Measurements from ENCODE around the gene G3BP1. TPM values are rescaled to one million over a fixed set of nuclear protein-coding genes. Genes with fewer than 3 reads are reported as not detected.
A peak's percentile ranks its signal among the peaks of the same experiment; 100 is the strongest.

G3BP1 gene
- total and polyA plus RNA-seq, 4 experiments from 2014 or later, result 178 to 193 (median 189) TPM

- H3K4me3 ChIP-seq (ENCODE audit: low read length in 2 of 2), result no peak overlapping the region
- no peak overlapping the region for H3K27ac ChIP-seq (ENCODE audit: low read depth, low read length)
- no peak overlapping the region for H3K27ac Mint-ChIP-seq
- CTCF ChIA-PET (ENCODE audit: partially characterized antibody), result interaction anchor here (1.3 kb wide), 1 partner anchor 34 kb away, joined by 3 read pairs; no protein-coding TSS in a partner anchor
- no peak for DNase-seq
- peaks cover 2 to 6% (median 4%) of the 10 kb centered on the region in 4 donors for H3K4me1 Mint-ChIP-seq
- no peaks in the 10 kb centered on the region for H3K9me3 Mint-ChIP-seq
- H3K27me3 ChIP-seq (ENCODE audit: insufficient read depth, low read length), result no peaks in the 10 kb centered on the region
- H3K9me3 ChIP-seq (ENCODE audit: control insufficient read depth in 1 of 2, low read length in 2 of 2), result no peaks in the 10 kb centered on the region
- H3K36me3 Mint-ChIP-seq, result no peaks in the 10 kb centered on the region
- H3K36me3 ChIP-seq (ENCODE audit: insufficient read depth, low read length), result no peaks in the 10 kb centered on the region
- no peak overlapping the region for H3K4me3 Mint-ChIP-seq
- H3K27me3 Mint-ChIP-seq, result no peaks in the 10 kb centered on the region
- intact Hi-C loops (cut with micrococcal nuclease), result no loop called here
- POLR2A ChIA-PET (ENCODE audit: partially characterized antibody), result no interaction called here
- peaks cover 7% of the 10 kb centered on the region for H3K4me1 ChIP-seq (ENCODE audit: insufficient read depth, low read length)
These were observed 7.0 kb upstream of the G3BP1 start for GRCh38 chr5:151764801-151765200.

- Mint-ChIP-seq H3K27me3 (no peaks in the 10 kb centered on the region), H3K4me3 (no peak overlapping the region), H3K9me3 (no peaks in the 10 kb centered on the region), H3K27ac (peak overlapping the region in 1 of 7 donors; percentile 39), H3K4me1 (peaks cover 5 to 10% (median 8%) of the 10 kb centered on the region in 4 donors), H3K36me3 (no peaks in the 10 kb centered on the region)
- Histone ChIP-seq H3K9me3 (ENCODE audit: control insufficient read depth in 1 of 2, low read length in 2 of 2) (no peaks in the 10 kb centered on the region), H3K4me1 (ENCODE audit: insufficient read depth, low read length) (peaks cover 16% of the 10 kb centered on the region), H3K4me3 (ENCODE audit: low read length in 2 of 2) (no peak overlapping the region), H3K27me3 (ENCODE audit: insufficient read depth, low read length) (no peaks in the 10 kb centered on the region), H3K36me3 (ENCODE audit: insufficient read depth, low read length) (no peaks in the 10 kb centered on the region), H3K27ac (ENCODE audit: low read depth, low read length) (no peak overlapping the region)
- CTCF ChIA-PET (ENCODE audit: partially characterized antibody), result interaction anchor here (1.2 kb wide), 1 partner anchor 26 kb away, joined by 4 read pairs; no protein-coding TSS in a partner anchor
- no peak for DNase-seq
- intact Hi-C loops (cut with micrococcal nuclease), result no loop called here
- POLR2A ChIA-PET (ENCODE audit: partially characterized antibody), result interaction anchor here (8.4 kb wide), 1 partner anchor 7 kb away, joined by 214 read pairs; the partner anchor contains the start of gene ATOX1
These were observed 4.8 kb upstream of the G3BP1 start for GRCh38 chr5:151766975-151767374.

GRCh38 chr5:151770383-151771258, 1.1 kb upstream of the G3BP1 start:
- H3K36me3 ChIP-seq (ENCODE audit: insufficient read depth, low read length), result no peaks in the 10 kb centered on the region
- H3K36me3 Mint-ChIP-seq, result peaks cover 0 to 16% of the 10 kb centered on the region in 2 donors
- ChIA-PET POLR2A (ENCODE audit: partially characterized antibody) (interaction anchor here (0.6 to 8.4 kb wide), 26 partner anchors 11 to 692 kb away, joined by 3 to 214 read pairs (median 8); partner anchors contain the start of genes ATOX1, GM2A and SLC36A1), CTCF (ENCODE audit: partially characterized antibody) (interaction anchor here (0.6 to 2.9 kb wide), 19 partner anchors 9 to 578 kb away, joined by 3 to 21 read pairs (median 4); partner anchors contain the start of genes ATOX1 and SLC36A1)
- H3K27me3 ChIP-seq (ENCODE audit: insufficient read depth, low read length), result no peaks in the 10 kb centered on the region
- peak overlapping the region; percentile 92 for H3K27ac ChIP-seq (ENCODE audit: low read depth, low read length)
- intact Hi-C loops (cut with micrococcal nuclease), result loop anchor here (1.0 to 5.0 kb wide), 9 partner anchors 12 to 1413 kb away; partner anchors contain the start of genes ANXA6, ATOX1, SLC36A1 and TCOF1
- peak overlapping the region in 7 of 8 donors; percentile 70 to 74 (median 74) for H3K4me3 Mint-ChIP-seq
- no peaks in the 10 kb centered on the region for H3K9me3 ChIP-seq (ENCODE audit: control insufficient read depth in 1 of 2, low read length in 2 of 2)
- no peaks in the 10 kb centered on the region for H3K9me3 Mint-ChIP-seq
- H3K4me1 Mint-ChIP-seq, result peaks cover 24 to 43% (median 32%) of the 10 kb centered on the region in 4 donors
- H3K27me3 Mint-ChIP-seq, result no peaks in the 10 kb centered on the region
- peak in 1 of 5 donors; percentile 42 for DNase-seq
- H3K27ac Mint-ChIP-seq, result peak overlapping the region in 4 of 7 donors; percentile 78 to 91 (median 89)
- H3K4me3 ChIP-seq (ENCODE audit: low read length in 2 of 2), result peak overlapping the region; percentile 40 to 59
- H3K4me1 ChIP-seq (ENCODE audit: insufficient read depth, low read length), result peaks cover 43% of the 10 kb centered on the region

- H3K27ac Mint-ChIP-seq, result peak overlapping the region in 6 of 7 donors; percentile 12 to 96 (median 88)
- CTCF ChIA-PET (ENCODE audit: partially characterized antibody), result interaction anchor here (0.6 to 2.9 kb wide), 13 partner anchors 13 to 519 kb away, joined by 3 to 21 read pairs (median 4); partner anchors contain the start of genes ATOX1 and GM2A
These were observed 483 bp downstream of the G3BP1 start for GRCh38 chr5:151772029-151772845.

GRCh38 chr5:151772846-151773561, 1.2 kb downstream of the G3BP1 start:
- Mint-ChIP-seq H3K4me3 (peak overlapping the region; percentile 85 to 96 (median 94)), H3K9me3 (no peaks in the 10 kb centered on the region), H3K36me3 (peaks cover 15 to 34% of the 10 kb centered on the region in 2 donors), H3K4me1 (peaks cover 42 to 66% (median 53%) of the 10 kb centered on the region in 4 donors), H3K27me3 (no peaks in the 10 kb centered on the region), H3K27ac (peak overlapping the region in 6 of 7 donors; percentile 12 to 96 (median 88))
- H3K4me3 ChIP-seq (ENCODE audit: low read length in 2 of 2), result peak overlapping the region; percentile 57 to 76
- POLR2A ChIA-PET (ENCODE audit: partially characterized antibody), result interaction anchor here (0.5 to 8.4 kb wide), 14 partner anchors 11 to 1072 kb away, joined by 3 to 214 read pairs (median 4); partner anchors contain the start of genes ATOX1 and RBM22
- peaks cover 65% of the 10 kb centered on the region for H3K4me1 ChIP-seq (ENCODE audit: insufficient read depth, low read length)
- intact Hi-C loops (cut with micrococcal nuclease), result loop anchor here (5.0 kb wide), 2 partner anchors 616 to 1321 kb away; partner anchors contain the start of gene ANXA6
- no peaks in the 10 kb centered on the region for H3K27me3 ChIP-seq (ENCODE audit: insufficient read depth, low read length)
- H3K36me3 ChIP-seq (ENCODE audit: insufficient read depth, low read length), result peaks cover 9% of the 10 kb centered on the region
- H3K9me3 ChIP-seq (ENCODE audit: control insufficient read depth in 1 of 2, low read length in 2 of 2), result no peaks in the 10 kb centered on the region
- DNase-seq, result peak in 1 of 5 donors; percentile 47
- H3K27ac ChIP-seq (ENCODE audit: low read depth, low read length), result peak overlapping the region; percentile 82
- CTCF ChIA-PET (ENCODE audit: partially characterized antibody), result interaction anchor here (0.6 to 2.2 kb wide), 5 partner anchors 16 to 520 kb away, joined by 3 to 7 read pairs (median 4); partner anchors contain the start of gene GM2A

More at GRCh38 chr5:151772029-151772845, 483 bp downstream of the G3BP1 start:
- Mint-ChIP-seq H3K9me3 (no peaks in the 10 kb centered on the region), H3K4me3 (peak overlapping the region; percentile 85 to 96 (median 94)), H3K27me3 (no peaks in the 10 kb centered on the region), H3K4me1 (peaks cover 34 to 59% (median 45%) of the 10 kb centered on the region in 4 donors), H3K36me3 (peaks cover 7 to 27% of the 10 kb centered on the region in 2 donors)
- peak overlapping the region; percentile 57 to 76 for H3K4me3 ChIP-seq (ENCODE audit: low read length in 2 of 2)
- H3K27ac ChIP-seq (ENCODE audit: low read depth, low read length), result peak overlapping the region; percentile 82
- peaks cover 5% of the 10 kb centered on the region for H3K36me3 ChIP-seq (ENCODE audit: insufficient read depth, low read length)
- H3K9me3 ChIP-seq (ENCODE audit: control insufficient read depth in 1 of 2, low read length in 2 of 2), result no peaks in the 10 kb centered on the region
- POLR2A ChIA-PET (ENCODE audit: partially characterized antibody), result interaction anchor here (0.7 to 8.4 kb wide), 24 partner anchors 9 to 1771 kb away, joined by 3 to 214 read pairs (median 8); partner anchors contain the start of genes ATOX1, GM2A, HMGXB3 and RBM22
- intact Hi-C loops (cut with micrococcal nuclease), result loop anchor here (5.0 kb wide), 2 partner anchors 615 to 1320 kb away; partner anchors contain the start of gene ANXA6
- H3K4me1 ChIP-seq (ENCODE audit: insufficient read depth, low read length), result peaks cover 58% of the 10 kb centered on the region
- no peaks in the 10 kb centered on the region for H3K27me3 ChIP-seq (ENCODE audit: insufficient read depth, low read length)
- DNase-seq, result peak in 4 of 5 donors; percentile 46 to 70 (median 52)

- ChIA-PET CTCF (ENCODE audit: partially characterized antibody) (interaction anchor here (1.3 to 2.2 kb wide), 4 partner anchors 15 to 369 kb away, joined by 3 to 7 read pairs (median 4); partner anchors contain the start of gene SLC36A1), POLR2A (ENCODE audit: partially characterized antibody) (interaction anchor here (0.5 to 8.4 kb wide), 6 partner anchors 8 to 733 kb away, joined by 3 to 214 read pairs (median 4); partner anchors contain the start of genes ATOX1 and GM2A)
- Mint-ChIP-seq H3K9me3 (no peaks in the 10 kb centered on the region), H3K4me3 (peak overlapping the region; percentile 47 to 96 (median 93)), H3K27ac (peak overlapping the region in 6 of 7 donors; percentile 2 to 90 (median 78)), H3K4me1 (peaks cover 42 to 73% (median 59%) of the 10 kb centered on the region in 4 donors), H3K36me3 (peaks cover 20 to 40% of the 10 kb centered on the region in 2 donors), H3K27me3 (no peaks in the 10 kb centered on the region)
- Histone ChIP-seq H3K4me3 (ENCODE audit: low read length in 2 of 2) (peak overlapping the region; percentile 25 to 76), H3K4me1 (ENCODE audit: insufficient read depth, low read length) (peaks cover 75% of the 10 kb centered on the region), H3K9me3 (ENCODE audit: control insufficient read depth in 1 of 2, low read length in 2 of 2) (no peaks in the 10 kb centered on the region), H3K27ac (ENCODE audit: low read depth, low read length) (peak overlapping the region; percentile 82), H3K27me3 (ENCODE audit: insufficient read depth, low read length) (no peaks in the 10 kb centered on the region), H3K36me3 (ENCODE audit: insufficient read depth, low read length) (peaks cover 9% of the 10 kb centered on the region)
- intact Hi-C loops (cut with micrococcal nuclease), result loop anchor here (5.0 kb wide), 2 partner anchors 617 to 1322 kb away; partner anchors contain the start of gene ANXA6
- peak in 1 of 5 donors; percentile 8 for DNase-seq
These were observed 2.2 kb downstream of the G3BP1 start for GRCh38 chr5:151773951-151774350.
